Measurements from ENCODE around the gene SLC35B2.

SLC35B2 gene

DNA sequence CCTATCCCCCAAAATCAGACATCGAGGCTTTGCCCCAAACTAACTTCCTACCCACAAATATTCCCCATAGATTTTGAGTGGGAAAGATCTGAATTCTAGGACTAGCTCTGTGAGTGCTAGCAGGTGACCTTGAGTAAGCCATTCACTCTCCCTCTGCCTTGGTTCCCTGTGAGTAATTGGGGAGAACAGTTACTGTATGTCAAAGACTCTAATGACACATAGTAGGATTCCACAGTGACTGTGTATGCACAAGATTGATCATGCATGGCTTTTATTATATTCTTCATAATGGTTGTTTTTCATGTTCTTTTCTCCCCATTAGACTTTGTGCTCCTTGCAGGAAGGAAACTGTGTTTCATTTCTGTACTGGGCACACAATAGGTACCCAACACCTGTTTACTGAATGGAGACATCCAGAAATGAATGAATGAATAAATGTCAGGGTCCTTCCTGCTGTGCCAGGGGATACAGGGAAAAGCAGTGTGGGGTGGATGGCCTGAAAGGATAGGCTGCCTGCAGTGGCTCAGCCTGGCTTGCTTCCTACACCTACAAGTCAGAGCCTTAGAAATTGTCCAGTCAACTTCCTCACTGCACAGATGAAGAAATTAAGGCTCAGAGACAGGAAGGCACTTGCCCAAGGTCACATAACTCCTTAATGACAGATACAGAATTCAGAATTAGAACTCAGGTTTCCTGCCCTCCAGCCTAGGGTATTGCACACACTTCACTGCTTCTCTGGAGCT is 12.0 kb upstream of the SLC35B2 start:
- no peak for DNase-seq (ENCODE audit: low read depth in 1 of 2, low spot score in 1 of 2)

DNA sequence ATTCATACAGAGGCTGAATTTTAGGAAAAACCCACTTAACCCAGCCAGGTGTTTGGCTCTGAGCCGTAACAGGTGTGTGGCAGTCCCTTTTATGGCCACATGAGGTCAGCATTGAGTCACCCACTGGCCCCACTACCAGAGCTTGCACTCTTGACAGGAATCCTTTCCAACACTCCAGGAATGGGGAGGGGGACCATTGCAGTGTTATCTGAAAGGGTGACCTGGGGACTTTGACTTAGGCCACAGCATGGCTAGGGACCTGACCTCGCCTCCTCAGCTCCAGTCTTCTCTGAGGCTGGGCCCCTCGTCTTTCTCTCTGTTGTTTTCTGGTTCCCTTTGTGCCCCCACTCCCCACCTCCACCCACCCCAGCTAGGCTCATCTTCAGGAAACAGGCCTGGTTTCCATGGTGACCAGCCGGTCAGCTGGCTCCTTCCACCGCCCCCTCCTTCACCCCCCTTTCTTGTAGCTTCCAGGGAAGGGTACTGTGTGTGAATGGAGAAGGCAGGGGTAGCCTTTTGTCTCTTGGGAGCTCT is 10.8 kb upstream of the SLC35B2 start:
- peak in 1 of 2 donors; percentile 40 for DNase-seq (ENCODE audit: low read depth in 1 of 2, low spot score in 1 of 2)

- DNase-seq (ENCODE audit: low read depth in 1 of 2, low spot score in 1 of 2): no peak
These were observed 9.9 kb upstream of the SLC35B2 start for GRCh38 chr6:44267252-44267651.

GRCh38 chr6:44266347-44266746 is 9.0 kb upstream of the SLC35B2 start:
- no peak for DNase-seq (ENCODE audit: low read depth in 1 of 2, low spot score in 1 of 2)

- no peak for DNase-seq (ENCODE audit: low read depth in 1 of 2, low spot score in 1 of 2)
These were observed 8.4 kb upstream of the SLC35B2 start for GRCh38 chr6:44265722-44266233.

DNA sequence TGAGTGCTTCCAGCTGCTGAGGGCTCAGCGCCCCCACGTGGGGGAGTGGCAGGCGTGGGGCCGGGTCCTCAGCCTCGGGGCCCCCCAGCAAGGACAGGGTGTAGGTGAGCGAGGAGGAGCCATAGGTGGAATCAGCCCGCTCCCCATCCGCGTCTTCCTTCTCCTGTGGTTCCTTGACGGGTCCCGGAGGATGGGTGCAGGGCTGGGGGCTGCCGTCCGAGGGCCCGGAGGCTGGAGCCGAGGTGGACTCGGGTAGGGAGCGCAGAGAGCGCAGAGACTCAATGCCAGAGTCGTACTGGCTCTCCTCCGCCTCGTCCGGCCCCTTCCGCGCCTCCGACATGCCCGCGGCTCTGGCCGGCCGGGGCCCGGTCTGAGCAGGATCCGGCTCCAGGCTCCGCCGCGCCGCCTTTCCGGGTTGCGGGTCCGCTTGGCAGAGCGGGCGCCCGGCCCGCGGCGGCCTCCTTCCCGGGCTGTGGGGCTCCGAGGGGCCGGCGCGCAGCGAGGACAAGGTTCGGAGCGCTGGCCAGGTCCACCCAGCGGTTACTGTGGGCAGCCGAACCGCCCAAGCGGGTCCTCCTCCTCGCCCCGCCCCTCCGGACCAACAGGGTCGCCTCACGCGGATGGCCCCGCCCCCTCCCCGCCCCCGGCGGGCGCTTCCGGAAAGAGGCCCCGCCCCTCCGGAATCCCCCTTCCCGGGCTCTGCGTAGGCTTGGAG is 7.8 kb upstream of the SLC35B2 start, which contains the start of gene NFKBIE:
Gene NFKBIE, minus strand, starts transcription at position 545 of the 715 bp plus-strand sequence. Its CDS starts 205 bp downstream, at position 340.
- peak; percentile 93 to 97 for DNase-seq (ENCODE audit: low read depth in 1 of 2, low spot score in 1 of 2)

DNA sequence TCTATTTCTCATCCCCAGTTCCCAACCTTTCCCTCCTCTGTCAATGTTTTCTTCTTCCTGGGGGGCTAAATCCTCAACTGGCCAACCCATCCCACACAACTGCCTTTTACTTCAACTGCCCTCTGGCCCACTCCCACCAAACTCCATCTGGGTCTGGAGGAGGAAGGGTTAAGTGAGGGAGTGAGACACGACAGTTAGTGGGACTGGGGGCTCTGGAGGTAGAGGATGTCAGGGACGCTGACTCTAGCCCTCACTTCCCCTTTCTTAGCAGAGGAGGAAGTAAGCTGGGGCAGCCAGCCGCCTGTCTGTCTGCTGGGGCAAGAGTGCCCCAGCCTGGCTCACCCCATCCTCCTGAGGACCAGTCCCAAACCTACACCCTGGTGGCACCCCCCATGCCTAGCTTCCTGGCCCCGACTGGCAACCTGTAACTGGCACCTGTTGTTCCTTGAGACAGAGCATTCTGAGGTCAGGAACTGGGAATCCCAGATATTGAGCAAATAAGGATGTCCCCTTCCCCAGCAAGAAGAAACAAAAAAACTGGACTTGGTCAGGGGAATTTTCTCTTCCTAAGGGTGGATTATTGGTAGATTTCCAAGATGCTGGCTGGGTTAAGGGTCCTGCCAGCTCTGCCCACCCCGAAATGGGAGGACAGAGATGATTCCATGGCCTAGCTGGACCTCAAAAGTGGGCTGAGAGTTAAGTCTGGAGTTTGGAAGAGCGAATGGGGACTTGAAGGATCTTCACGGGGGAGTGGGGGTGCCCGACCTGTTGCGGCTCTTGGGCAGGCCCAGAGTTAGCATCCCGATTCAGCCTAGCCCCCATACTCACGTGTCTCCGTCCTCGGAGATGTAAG is 7.1 kb upstream of the SLC35B2 start:
- DNase-seq (ENCODE audit: low read depth in 1 of 2, low spot score in 1 of 2): no peak

GRCh38 chr6:44263354-44264100 is 6.2 kb upstream of the SLC35B2 start:
- DNase-seq (ENCODE audit: low read depth in 1 of 2, low spot score in 1 of 2): no peak

GRCh38 chr6:44262467-44263353 is 5.4 kb upstream of the SLC35B2 start:
- no peak for DNase-seq (ENCODE audit: low read depth in 1 of 2, low spot score in 1 of 2)

- no peak for DNase-seq (ENCODE audit: low read depth in 1 of 2, low spot score in 1 of 2)
These were observed 4.3 kb upstream of the SLC35B2 start for GRCh38 chr6:44261581-44261980.

DNA sequence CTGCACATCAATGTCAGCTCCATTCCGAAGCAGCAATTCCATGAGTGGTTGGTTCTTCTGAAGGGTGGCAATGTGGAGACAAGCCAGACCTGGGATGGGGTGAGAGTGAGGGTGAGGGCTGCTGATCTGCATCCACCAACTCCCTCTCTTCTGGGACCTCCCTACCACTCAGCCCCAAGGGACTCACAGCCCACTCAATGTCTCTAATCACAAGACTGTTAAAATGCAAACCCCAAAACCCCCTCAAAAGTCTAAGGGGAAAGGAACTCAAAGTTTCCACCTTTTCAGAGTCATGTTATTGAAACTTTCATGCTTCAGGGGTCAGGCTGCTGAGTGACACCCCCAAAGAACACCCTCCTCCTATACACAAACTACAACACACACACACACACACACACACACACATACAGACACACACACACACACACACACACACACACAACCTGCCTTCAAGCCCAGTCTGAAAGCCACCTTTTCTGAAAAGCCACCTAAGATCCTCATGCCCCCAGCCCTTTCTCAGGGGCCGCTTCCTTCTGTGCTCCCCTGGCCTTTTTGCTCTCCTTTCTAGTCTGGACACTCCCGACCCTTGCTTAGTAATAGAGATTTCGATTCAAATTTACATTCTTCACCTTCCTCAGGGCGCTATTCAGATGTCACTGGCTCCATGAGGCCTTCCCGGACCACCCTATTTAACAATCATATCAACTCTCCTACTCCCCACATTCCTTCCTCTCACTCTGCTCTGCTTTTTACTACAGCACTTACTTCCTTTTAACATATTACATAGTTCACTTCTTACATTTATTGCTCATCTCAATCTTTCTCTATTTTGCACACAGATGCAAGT is 3.3 kb upstream of the SLC35B2 start:
- no peak for DNase-seq (ENCODE audit: low read depth in 1 of 2, low spot score in 1 of 2)

GRCh38 chr6:44260011-44260410 is 2.7 kb upstream of the SLC35B2 start:
- no peak for DNase-seq (ENCODE audit: low read depth in 1 of 2, low spot score in 1 of 2)

- DNase-seq (ENCODE audit: low read depth in 1 of 2, low spot score in 1 of 2): no peak
These were observed 1.6 kb upstream of the SLC35B2 start for GRCh38 chr6:44258921-44259320.

DNA sequence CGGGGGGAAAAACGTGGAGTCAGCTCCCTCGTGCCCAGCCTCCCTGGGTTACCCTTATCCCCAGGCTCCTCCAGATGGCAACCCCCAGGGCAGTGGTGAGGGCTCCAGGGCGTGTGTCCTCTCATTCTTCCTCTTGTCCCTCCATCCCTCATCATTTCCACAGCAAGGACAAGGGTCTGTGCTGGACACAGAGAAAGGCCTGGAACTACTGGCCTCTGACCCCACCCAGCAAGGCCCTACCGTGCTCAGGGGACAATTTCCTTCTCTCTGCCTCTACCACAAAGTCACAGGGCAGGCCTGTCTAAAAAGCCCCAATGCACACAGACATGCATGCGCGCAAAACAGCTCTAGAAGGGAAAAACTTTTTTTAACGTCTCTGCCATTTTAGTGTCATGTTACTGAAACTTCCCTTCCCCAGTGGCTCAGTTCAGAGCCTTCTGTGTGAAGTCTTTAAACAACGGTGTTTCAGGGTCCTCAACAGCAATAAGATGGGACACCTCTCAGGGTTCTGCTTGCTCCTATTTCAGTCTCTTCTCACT is 1.1 kb upstream of the SLC35B2 start:
- DNase-seq (ENCODE audit: low read depth in 1 of 2, low spot score in 1 of 2): no peak

- DNase-seq (ENCODE audit: low read depth in 1 of 2, low spot score in 1 of 2): no peak
These were observed 511 bp upstream of the SLC35B2 start for GRCh38 chr6:44257753-44258324.

- no peak for DNase-seq (ENCODE audit: low read depth in 1 of 2, low spot score in 1 of 2)
These were observed 628 bp downstream of the SLC35B2 start for GRCh38 chr6:44256775-44257024.

- DNase-seq (ENCODE audit: low read depth in 1 of 2, low spot score in 1 of 2): no peak
These were observed 1.2 kb downstream of the SLC35B2 start for GRCh38 chr6:44255871-44256774.

All from stimulated activated CD4-positive, alpha-beta T cell treated with anti-CD3 and anti-CD28 coated beads, Interleukin-15, amount 100 ng/mL, for 1 hour (primary cell).